Keratinocyte (primary cell): ENCODE data around the gene SYNGR1. TPM values are rescaled to one million over a fixed set of nuclear protein-coding genes. Genes with fewer than 3 reads are reported as not detected.

ENCODE experiments used
- DNase-seq: peaks from one replicate; pipeline ENCODE4 v3.0.0-alpha.2; 2011; ENCODE audit warnings: low read depth, missing footprints, low spot score
- FAIRE-seq: peaks from 2 replicates; lab custom pipeline; 2011; peaks lifted over from hg19 to GRCh38; lab: Jason Lieb, UNC
- H2AFZ ChIP-seq: 2 replicates; pipeline ENCODE4 v1.6.0; 2012; ENCODE audit warnings: low read length, control low read depth, inconsistent platforms; ENCODE audit not compliant: control insufficient read depth
- H3K27ac ChIP-seq: 2 replicates; pipeline ENCODE4 v1.5.1; 2011; ENCODE audit warnings: low read length; ENCODE audit not compliant: control insufficient read depth, insufficient read depth
- H3K27me3 ChIP-seq: 3 replicates; pipeline ENCODE4 v1.6.0; 2011; ENCODE audit warnings: low read length; ENCODE audit not compliant: control insufficient read depth, insufficient read depth; ENCODE audit errors: extremely low read depth
- H3K36me3 ChIP-seq, 2 experiments: 2 replicates in 1 of 2; 3 replicates in 1 of 2; pipeline ENCODE4 v1.5.1; 2011; ENCODE audit warnings: low read length in 2 of 2, mild to moderate bottlenecking in 1 of 2; ENCODE audit not compliant: control insufficient read depth in 2 of 2, insufficient read depth in 2 of 2; ENCODE audit errors: extremely low read depth in 1 of 2
- H3K4me1 ChIP-seq: 3 replicates; pipeline ENCODE4 v1.5.1; 2011; ENCODE audit warnings: low read length; ENCODE audit not compliant: control insufficient read depth, insufficient read depth; ENCODE audit errors: extremely low read depth
- H3K4me2 ChIP-seq: 3 replicates; pipeline ENCODE4 v1.6.0; 2011; ENCODE audit warnings: low read depth, low read length; ENCODE audit not compliant: control insufficient read depth, insufficient read depth; ENCODE audit errors: extremely low read depth
- H3K4me3 ChIP-seq, 3 experiments: fragments of 200-600 bp in 1 of 3; sonication (generic) in 1 of 3; 2 replicates in 2 of 3; 3 replicates in 1 of 3; pipeline ENCODE4 v1.5.1; 2011 to 2016; ENCODE audit warnings: low read length in 3 of 3, mild to moderate bottlenecking in 3 of 3, control low read depth in 2 of 3, inconsistent platforms in 1 of 3, low read depth in 1 of 3, mixed read lengths in 1 of 3, mixed run types in 1 of 3, moderate library complexity in 1 of 3; ENCODE audit not compliant: control insufficient read depth in 2 of 3, insufficient read depth in 2 of 3; ENCODE audit errors: extremely low read depth in 1 of 3
- H3K79me2 ChIP-seq: 2 replicates; pipeline ENCODE4 v1.6.0; 2012; ENCODE audit warnings: low read length; ENCODE audit not compliant: control insufficient read depth, insufficient read depth
- H3K9ac ChIP-seq: 3 replicates; pipeline ENCODE4 v1.6.0; 2011; ENCODE audit warnings: low read length; ENCODE audit not compliant: control insufficient read depth, insufficient read depth; ENCODE audit errors: extremely low read depth
- H3K9me1 ChIP-seq: 3 replicates; pipeline ENCODE4 v1.6.0; 2011; ENCODE audit warnings: low read length; ENCODE audit not compliant: control insufficient read depth, insufficient read depth; ENCODE audit errors: extremely low read depth
- H3K9me3 ChIP-seq: 2 replicates; pipeline ENCODE4 v1.5.1; 2012; ENCODE audit warnings: low read depth, low read length; ENCODE audit not compliant: control insufficient read depth
- H4K20me1 ChIP-seq: 3 replicates; pipeline ENCODE4 v1.6.0; 2011; ENCODE audit warnings: low read length; ENCODE audit not compliant: control insufficient read depth, insufficient read depth; ENCODE audit errors: extremely low read depth
- CTCF ChIP-seq, 3 experiments: IDR thresholded peaks in 1 of 3; conservative IDR thresholded peaks in 1 of 3; optimal IDR thresholded peaks in 1 of 3; 2 replicates in 2 of 3; 3 replicates in 1 of 3; pipeline versions ENCODE3 to v1.5.1; 2011; ENCODE audit warnings: low read length in 3 of 3, mild to moderate bottlenecking in 3 of 3, moderate library complexity in 2 of 3, control low read depth in 1 of 3, inconsistent platforms in 1 of 3; ENCODE audit not compliant: insufficient read depth in 2 of 3; ENCODE audit errors: extremely low read depth in 1 of 3
- EZH2 ChIP-seq: IDR thresholded peaks from one replicate; pipeline ENCODE4 v1.6.1; 2012; ENCODE audit warnings: inconsistent platforms, mild to moderate bottlenecking, low read length, moderate library complexity
- dilution Hi-C: fragments of 300-500 bp; cut with MboI; formaldehyde crosslinking; loops from one replicate; pipeline ENCODE4 v1.7.0; 2020; ENCODE audit warnings: low sequenced_read_pairs; ENCODE audit not compliant: extremely low pct_ligation_motif_present
- polyA plus RNA-seq, 5 experiments: library from polyadenylated mRNA; depleted of rRNA in 3 of 5; stranded (reverse) in 3 of 5; stranded (forward) in 1 of 5; unstranded in 1 of 5; fragments of >200 nt; gene quantifications; 1 replicate in 1 of 5; 2 replicates in 3 of 5; 3 replicates in 1 of 5; pipeline versions ENCODE4 v1.2.1 to v1.2.3, GENCODE V29; 2011 to 2012; ENCODE audit warnings: missing spikeins in 2 of 5, low read depth in 1 of 5, low replicate concordance in 1 of 5

The SYNGR1 gene
- polyA plus RNA-seq, 1 donor (not counting 4 experiments of a cell fraction or from before 2014, with no cell fraction given) = 0.63 TPM

DNA sequence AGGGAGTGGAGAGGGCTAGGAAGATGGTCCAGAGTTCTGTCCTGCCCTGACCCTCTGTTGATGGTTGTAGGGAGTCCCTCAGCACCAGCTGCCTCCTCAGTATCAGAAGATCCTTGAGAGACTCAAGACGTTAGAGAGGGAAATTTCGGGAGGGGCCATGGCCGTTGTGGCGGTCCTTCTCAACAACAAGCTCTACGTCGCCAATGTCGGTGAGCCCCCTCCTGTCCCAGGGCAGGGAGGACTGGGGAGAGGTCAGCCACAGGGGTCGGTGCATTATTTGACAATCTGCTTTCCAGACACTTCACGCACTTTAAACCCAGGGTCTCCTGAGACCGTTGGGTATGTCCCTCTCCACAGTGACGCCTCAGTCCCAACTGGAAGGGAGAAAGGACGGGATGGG, 67.8 kb downstream of the SYNGR1 start:
- dilution Hi-C loops = no loop called here
- H4K20me1 ChIP-seq = no peaks in the 10 kb centered on the region
- TF ChIP-seq CTCF (optimal IDR thresholded peaks at IDR 0.05 in 1 of 3, IDR thresholded peaks at IDR 0.05 in 1 of 3, conservative IDR thresholded peaks at IDR 0.05 in 1 of 3; ENCODE audit: extremely low read depth in 1 of 3, insufficient read depth in 2 of 3, low read length in 3 of 3) (no peak), EZH2 (no peak)
- H3K27ac ChIP-seq = no peak overlapping the region
- H3K9me1 ChIP-seq = peaks cover 2% of the 10 kb centered on the region
- H3K4me3 ChIP-seq = no peak overlapping the region
- peaks cover 28 to 37% of the 10 kb centered on the region in 2 experiments for H3K36me3 ChIP-seq
- FAIRE-seq = no peak
- H3K9me3 ChIP-seq = no peaks in the 10 kb centered on the region
- H3K4me1 ChIP-seq = no peaks in the 10 kb centered on the region
- no peaks in the 10 kb centered on the region for H3K79me2 ChIP-seq
- no peak overlapping the region for H3K4me2 ChIP-seq
- no peak overlapping the region for H2AFZ ChIP-seq
- H3K27me3 ChIP-seq = no peaks in the 10 kb centered on the region
- H3K9ac ChIP-seq = no peak overlapping the region
- no peak for DNase-seq

- Histone ChIP-seq H3K36me3 (peaks cover 29 to 37% of the 10 kb centered on the region in 2 experiments), H4K20me1 (no peaks in the 10 kb centered on the region), H3K27ac (no peak overlapping the region), H3K4me2 (no peak overlapping the region), H2AFZ (no peak overlapping the region), H3K4me1 (no peaks in the 10 kb centered on the region), H3K9me3 (no peaks in the 10 kb centered on the region), H3K4me3 (no peak overlapping the region), H3K9ac (no peak overlapping the region), H3K27me3 (no peaks in the 10 kb centered on the region), H3K9me1 (peaks cover 2% of the 10 kb centered on the region), H3K79me2 (no peaks in the 10 kb centered on the region)
- FAIRE-seq (no peak), DNase-seq (no peak)
- TF ChIP-seq EZH2 (no peak), CTCF (optimal IDR thresholded peaks at IDR 0.05 in 1 of 3, IDR thresholded peaks at IDR 0.05 in 1 of 3, conservative IDR thresholded peaks at IDR 0.05 in 1 of 3; ENCODE audit: extremely low read depth in 1 of 3, insufficient read depth in 2 of 3, low read length in 3 of 3) (no peak)
- dilution Hi-C loops = no loop called here
Measured at GRCh38 chr22:39418696-39419095, 68.9 kb downstream of the SYNGR1 start.
